GM23248 (cell line): Measurements from ENCODE around the gene ZSCAN18.

Experiments used
- EZH2 ChIP-seq: fragments of 200-600 bp; sonication (generic); IDR thresholded peaks from 2 replicates; pipeline ENCODE4 v1.6.1; 2018; ENCODE audit warnings: antibody characterized with exemption, mild to moderate bottlenecking; ENCODE audit not compliant: insufficient read depth, poor library complexity, severe bottlenecking
- EZH2phosphoT487 ChIP-seq: fragments of 200-600 bp; sonication (generic); IDR thresholded peaks from 2 replicates; pipeline ENCODE4 v1.6.1; 2018; ENCODE audit warnings: antibody characterized with exemption, moderate library complexity, mild to moderate bottlenecking, low read depth; ENCODE audit not compliant: insufficient read depth

GRCh38 chr19:58134244-58134643, 36.2 kb upstream of the ZSCAN18 start:
- TF ChIP-seq EZH2 (no peak), EZH2phosphoT487 (no peak)
